ENCODE data around the gene L3MBTL3. TPM values are rescaled to one million over a fixed set of nuclear protein-coding genes. Genes with fewer than 3 reads are reported as not detected.

L3MBTL3 gene
- total RNA-seq, 1 donor from 2014 or later = 6.3 TPM

GRCh38 chr6:130188207-130188899 lies 170.0 kb downstream of the L3MBTL3 start:
- TF ChIP-seq CTCF (conservative IDR thresholded peaks at IDR 0.05; ENCODE audit: low read depth, low read length) = no peak
- H3K4me3 ChIP-seq (ENCODE audit: low read depth, low read length) = no peak overlapping the region
- DNase-seq (ENCODE audit: low read depth) = no peak

- no peak for TF ChIP-seq CTCF (conservative IDR thresholded peaks at IDR 0.05; ENCODE audit: low read depth, low read length)
These were observed 171.4 kb downstream of the L3MBTL3 start for GRCh38 chr6:130189531-130190397.

More at GRCh38 chr6:130189531-130190397, 171.4 kb downstream of the L3MBTL3 start:
- DNase-seq (ENCODE audit: low read depth) = no peak
- H3K4me3 ChIP-seq (ENCODE audit: low read depth, low read length) = no peak overlapping the region

Other genes with a start within 250 kb of the L3MBTL3 start
- gene TMEM244, start 157.3 kb upstream of the L3MBTL3 start, total RNA-seq = not detected in 2 replicates
- not detected in 2 replicates for gene SAMD3, start 204.4 kb downstream of the L3MBTL3 start, total RNA-seq